Panc1 (cell line): ENCODE measurements around the gene CASTOR1.

Experiments used
- CTCF ChIP-seq: fragments of 450-650 bp; IDR thresholded peaks from 2 replicates; pipeline ENCODE4 v1.5.1; 2017; ENCODE audit warnings: mild to moderate bottlenecking
- POLR2AphosphoS5 ChIP-seq: IDR thresholded peaks from 2 replicates; pipeline ENCODE4 v1.6.1; 2012; ENCODE audit warnings: mild to moderate bottlenecking, low read depth, low read length, moderate library complexity
- REST ChIP-seq, 2 experiments: IDR thresholded peaks; 2 replicates each; pipeline ENCODE4 v1.6.1; 2011 to 2012; ENCODE audit warnings: low read depth in 2 of 2, control low read depth in 1 of 2, low read length in 1 of 2, mild to moderate bottlenecking in 1 of 2, moderate library complexity in 1 of 2; ENCODE audit not compliant: insufficient read depth in 1 of 2
- SIN3A ChIP-seq: IDR thresholded peaks from 2 replicates; pipeline ENCODE4 v1.6.1; 2012; ENCODE audit warnings: low read depth, mild to moderate bottlenecking, low read length, moderate library complexity, borderline replicate concordance; ENCODE audit not compliant: insufficient read depth
- TCF7L2 ChIP-seq: IDR thresholded peaks from 2 replicates; pipeline ENCODE4 v1.6.1; 2011; ENCODE audit warnings: mild to moderate bottlenecking, low read depth, low read length, inconsistent platforms

- TF ChIP-seq CTCF = no peak
- no peak for TF ChIP-seq POLR2AphosphoS5
- no peak for TF ChIP-seq SIN3A
- TF ChIP-seq REST (IDR thresholded peaks at IDR 0.05; ENCODE audit: insufficient read depth in 1 of 2, low read depth in 2 of 2, low read length in 1 of 2) = no peak
- TF ChIP-seq TCF7L2 = no peak
These were observed 35.0 kb downstream of the CASTOR1 start for GRCh38 chr22:30254314-30254713.
